HCT116 (cell line): Measurements from ENCODE around the gene FTCD. TPM values are rescaled to one million over a fixed set of nuclear protein-coding genes. Genes with fewer than 3 reads are reported as not detected.
"Not testable (repeated sequence)": the region's sequence is repeated elsewhere in the genome, so short reads cannot be mapped to it uniquely, and the experiment has no call there.

ENCODE experiments used
- ATAC-seq: fragments of 200-7000 bp; cut with Tn5 transposase; 2 replicates; pipeline ENCODE4 v1.9.1; 2020; ENCODE audit warnings: mild to moderate bottlenecking, moderate library complexity
- BruUV-seq: library from RNA; stranded (reverse); fragments of 400-500 nt; replicated peaks from 2 replicates; lab custom pipeline; 2021; lab: Mats Ljungman, UMichigan
- CTCF ChIA-PET: fragments of 300-600 bp; sonication (Branson Sonifier 250); formaldehyde crosslinking; loops from one replicate; lab custom pipeline; 2021; ENCODE audit warnings: antibody characterized with exemption; lab: Charles Lee
- POLR2A ChIA-PET: fragments of 300-600, 350-600 bp; sonication (Branson Sonifier 250); formaldehyde crosslinking; loops from one replicate; lab custom pipeline; 2021; ENCODE audit warnings: antibody characterized with exemption; lab: Charles Lee
- RAD21 ChIA-PET, 2 experiments: fragments of 300-600 bp; sonication (Branson Sonifier 250); formaldehyde crosslinking; loops; one replicate each; lab custom pipeline; 2023; ENCODE audit warnings: low total read pairs in 2 of 2; ENCODE audit not compliant: uncharacterized antibody in 2 of 2, unreplicated experiment in 2 of 2, low non-redundant PET in 1 of 2; lab: Charles Lee
- DNase-seq: peaks from one replicate; pipeline ENCODE4 v3.0.0-alpha.2; 2010; ENCODE audit warnings: low read depth, low spot score
- H2AFZ ChIP-seq: fragments of 200-600 bp; shearing (Covaris generic), sonication (generic); 2 replicates; pipeline ENCODE4 v1.6.1; 2017; ENCODE audit warnings: low read depth, mixed run types, mixed read lengths, antibody characterized with exemption, low read length; ENCODE audit not compliant: poor library complexity, severe bottlenecking
- H3K27ac ChIP-seq: 2 replicates; pipeline ENCODE4 v1.5.1; 2012; ENCODE audit warnings: low read depth, low read length
- H3K27me3 ChIP-seq: fragments of 200-600 bp; sonication (generic); 2 replicates; pipeline ENCODE4 v1.6.1; 2016; ENCODE audit warnings: mixed run types, low read length, mixed read lengths; ENCODE audit not compliant: insufficient read depth
- H3K36me3 ChIP-seq, 2 experiments: fragments of 200-500 bp in 1 of 2; fragments of 200-600 bp in 1 of 2; sonication (Bioruptor generic) in 1 of 2; sonication (generic) in 1 of 2; 2 replicates each; pipeline versions ENCODE4 v1.5.1 to v1.6.1; 2014 to 2016; ENCODE audit warnings: low read length in 2 of 2, inconsistent platforms in 1 of 2, mixed read lengths in 1 of 2, mixed run types in 1 of 2; ENCODE audit not compliant: insufficient read depth in 2 of 2, control insufficient read depth in 1 of 2
- H3K4me1 ChIP-seq, 2 experiments: fragments of 200-600 bp in 1 of 2; sonication (generic) in 1 of 2; 2 replicates each; pipeline versions ENCODE4 v1.5.1 to v1.6.1; 2012 to 2017; ENCODE audit warnings: low read length in 2 of 2, inconsistent platforms in 1 of 2, mild to moderate bottlenecking in 1 of 2, mixed read lengths in 1 of 2, mixed run types in 1 of 2, moderate library complexity in 1 of 2; ENCODE audit not compliant: insufficient read depth in 2 of 2, control insufficient read depth in 1 of 2
- H3K4me2 ChIP-seq: fragments of 200-600 bp; sonication (generic); 2 replicates; pipeline ENCODE4 v1.6.1; 2017; ENCODE audit warnings: mixed run types, low read length, mixed read lengths
- H3K4me3 ChIP-seq, 2 experiments: fragments of 200-600 bp in 1 of 2; sonication (generic) in 1 of 2; replicated peaks in 1 of 2; 2 replicates each; pipeline ENCODE4 v1.5.1; 2011 to 2016; ENCODE audit warnings: low read length in 2 of 2, control low read depth in 1 of 2, low read depth in 1 of 2, mild to moderate bottlenecking in 1 of 2, mixed read lengths in 1 of 2, mixed run types in 1 of 2
- H3K79me2 ChIP-seq: fragments of 200-600 bp; sonication (generic); 2 replicates; pipeline ENCODE4 v1.6.1; 2017; ENCODE audit warnings: mild to moderate bottlenecking, mixed run types, low read length, moderate library complexity, mixed read lengths; ENCODE audit not compliant: insufficient read depth
- H3K9ac ChIP-seq: fragments of 200-600 bp; sonication (generic); 2 replicates; pipeline ENCODE4 v1.6.1; 2016; ENCODE audit warnings: low read length, mixed read lengths
- H3K9me2 ChIP-seq: fragments of 200-600 bp; sonication (generic), shearing (Covaris generic); 2 replicates; pipeline ENCODE4 v1.6.1; 2017; ENCODE audit warnings: mixed run types, mild to moderate bottlenecking, moderate library complexity; ENCODE audit not compliant: insufficient read depth
- H3K9me3 ChIP-seq, 2 experiments: fragments of 200-500 bp in 1 of 2; fragments of 200-600 bp in 1 of 2; sonication (Bioruptor generic) in 1 of 2; sonication (generic) in 1 of 2; 2 replicates each; pipeline ENCODE4 v1.6.1; 2014 to 2017; ENCODE audit warnings: low read length in 2 of 2, mixed read lengths in 2 of 2, inconsistent platforms in 1 of 2, low read depth in 1 of 2, mild to moderate bottlenecking in 1 of 2, mixed run types in 1 of 2, moderate library complexity in 1 of 2; ENCODE audit not compliant: control insufficient read depth in 1 of 2, insufficient read depth in 1 of 2
- H4K20me1 ChIP-seq: fragments of 200-600 bp; sonication (generic), shearing (Covaris generic); 2 replicates; pipeline ENCODE4 v1.6.1; 2017; ENCODE audit warnings: mixed run types, mild to moderate bottlenecking, moderate library complexity; ENCODE audit not compliant: insufficient read depth
- ATF3 ChIP-seq: IDR thresholded peaks from 2 replicates; pipeline ENCODE4 v1.6.1; 2012
- CBX3 ChIP-seq: IDR thresholded peaks from 2 replicates; pipeline ENCODE4 v1.6.1; 2012; ENCODE audit warnings: low read depth
- CTCF ChIP-seq, 3 experiments: fragments of 200-600 bp in 1 of 3; sonication (generic) in 1 of 3; IDR thresholded peaks in 2 of 3; conservative IDR thresholded peaks in 1 of 3; 2 replicates each; pipeline ENCODE4 v1.5.1; 2012 to 2017; ENCODE audit warnings: low read depth in 2 of 3, low read length in 2 of 3, antibody characterized with exemption in 1 of 3, borderline replicate concordance in 1 of 3, control low read depth in 1 of 3, mild to moderate bottlenecking in 1 of 3, mixed read lengths in 1 of 3, mixed run types in 1 of 3, moderate library complexity in 1 of 3; ENCODE audit not compliant: insufficient read depth in 1 of 3
- EGR1 ChIP-seq: IDR thresholded peaks from 2 replicates; pipeline ENCODE4 v1.6.1; 2012; ENCODE audit warnings: low read depth
- ELF1 ChIP-seq: IDR thresholded peaks from 2 replicates; pipeline ENCODE4 v1.6.1; 2012; ENCODE audit warnings: low read depth, borderline replicate concordance
- EZH2phosphoT487 ChIP-seq: fragments of 200-600 bp; IDR thresholded peaks from 2 replicates; pipeline ENCODE4 v1.6.1; 2018; ENCODE audit warnings: antibody characterized with exemption, borderline replicate concordance
- MAX ChIP-seq: IDR thresholded peaks from 2 replicates; pipeline ENCODE4 v1.6.1; 2012
- POLR2AphosphoS5 ChIP-seq: IDR thresholded peaks from 2 replicates; pipeline ENCODE4 v1.6.1; 2011; ENCODE audit warnings: mild to moderate bottlenecking, low read depth, low read length, moderate library complexity
- SP1 ChIP-seq: IDR thresholded peaks from 2 replicates; pipeline ENCODE4 v1.6.1; 2012; ENCODE audit warnings: low read depth
- YY1 ChIP-seq: IDR thresholded peaks from 2 replicates; pipeline ENCODE4 v1.6.1; 2011; ENCODE audit warnings: low read length, low read depth, moderate library complexity, mild to moderate bottlenecking; ENCODE audit not compliant: insufficient replicate concordance; ENCODE audit errors: extremely low read depth
- ZFX ChIP-seq: fragments of 450-650 bp; IDR thresholded peaks from 2 replicates; pipeline ENCODE4 v1.6.1; 2017
- intact Hi-C: fragments of 100-400 bp; cut with micrococcal nuclease; formaldehyde crosslinking; loops from 2 replicates; pipeline ENCODE4 v1.10.0; 2022
- total RNA-seq: library from RNA; stranded (reverse); gene quantifications from one replicate; pipeline ENCODE4 v1.2.1, GENCODE V29; 2021; ENCODE audit not compliant: unreplicated experiment

Gene FTCD
- total RNA-seq, 1 experiment from 2014 or later, result 2.5 TPM

GRCh38 chr21:46108827-46109312, 46.5 kb downstream of the FTCD start:
- Histone ChIP-seq H3K9me2 (no peaks in the 10 kb centered on the region), H3K79me2 (no peaks in the 10 kb centered on the region), H3K27me3 (no peaks in the 10 kb centered on the region), H3K4me1 (no peaks in the 10 kb centered on the region), H3K9ac (no peak overlapping the region), H3K4me3 (no peak overlapping the region), H3K9me3 (peaks cover 7 to 12% of the 10 kb centered on the region in 2 experiments; a peak in 2 of 4 replicates), H3K36me3 (peaks cover 3 to 4% of the 10 kb centered on the region in 2 experiments; a peak in 3 of 4 replicates), H2AFZ (no peak overlapping the region), H3K4me2 (no peak overlapping the region), H3K27ac (no peak overlapping the region), H4K20me1 (no peaks in the 10 kb centered on the region)
- ChIA-PET RAD21 (interaction anchor here in 1 of 2 experiments (0.6 kb wide), 1 partner anchor 65 kb away, joined by 3 read pairs; no protein-coding TSS in a partner anchor), CTCF (no interaction called here), POLR2A (no interaction called here)
- TF ChIP-seq ZFX (no peak), CTCF (IDR thresholded peaks at IDR 0.05 in 2 of 3, conservative IDR thresholded peaks at IDR 0.05 in 1 of 3; ENCODE audit: borderline replicate concordance in 1 of 3, insufficient read depth in 1 of 3, low read depth in 2 of 3, low read length in 2 of 3) (no peak), CBX3 (no peak), MAX (no peak), EZH2phosphoT487 (no peak), YY1 (no peak), EGR1 (no peak), SP1 (no peak), ELF1 (no peak), ATF3 (no peak), POLR2AphosphoS5 (no peak)
- intact Hi-C loops, result no loop called here
- DNase-seq (no peak), ATAC-seq (no peak)
- BruUV-seq, result no TSS peak

GRCh38 chr21:46107376-46107775, 48.0 kb downstream of the FTCD start:
- H3K9me3 ChIP-seq, result peaks cover 11 to 12% of the 10 kb centered on the region in 2 experiments; a peak in 3 of 4 replicates
- H4K20me1 ChIP-seq, POLR2A ChIA-PET, CTCF ChIA-PET, H3K4me1 ChIP-seq, H3K79me2 ChIP-seq, intact Hi-C loops, H3K27me3 ChIP-seq, H3K27ac ChIP-seq, DNase-seq, ATAC-seq, H2AFZ ChIP-seq, RAD21 ChIA-PET, H3K9ac ChIP-seq, H3K9me2 ChIP-seq, BruUV-seq, H3K36me3 ChIP-seq, H3K4me3 ChIP-seq, H3K4me2 ChIP-seq: not testable (repeated sequence)
